Activated CD4-positive, alpha-beta T cell treated with anti-CD3 and anti-CD28 coated beads for 24 hours (primary cell): ENCODE measurements around the gene MARCHF10.
"Not testable (repeated sequence)": the region's sequence is repeated elsewhere in the genome, so short reads cannot be mapped to it uniquely, and the experiment has no call there.

Source experiments
- DNase-seq, 2 donors: peaks; one replicate each; pipeline ENCODE4 v3.0.0-alpha.2; 2020; ENCODE audit warnings: low read depth in 2 of 2

The MARCHF10 gene

GRCh38 chr17:62696726-62697490, 111.2 kb downstream of the MARCHF10 start:
- no peak for DNase-seq

- no peak for DNase-seq
These were observed 111.9 kb downstream of the MARCHF10 start for GRCh38 chr17:62696256-62696655.

GRCh38 chr17:62695093-62695738, 112.9 kb downstream of the MARCHF10 start:
- DNase-seq, result not testable (repeated sequence)

GRCh38 chr17:62693616-62694409, 114.3 kb downstream of the MARCHF10 start:
- no peak for DNase-seq

- no peak for DNase-seq
These were observed 115.2 kb downstream of the MARCHF10 start for GRCh38 chr17:62692721-62693431.

- no peak for DNase-seq
These were observed 115.9 kb downstream of the MARCHF10 start for GRCh38 chr17:62692159-62692651.

- DNase-seq, result not testable (repeated sequence)
These were observed 116.6 kb downstream of the MARCHF10 start for GRCh38 chr17:62691589-62691915.

- DNase-seq, result no peak
These were observed 117.8 kb downstream of the MARCHF10 start for GRCh38 chr17:62690168-62690897.

- no peak for DNase-seq
These were observed 118.5 kb downstream of the MARCHF10 start for GRCh38 chr17:62689441-62690167.

- no peak for DNase-seq
These were observed 119.5 kb downstream of the MARCHF10 start for GRCh38 chr17:62688398-62689160.

- DNase-seq, result no peak
These were observed 120.1 kb downstream of the MARCHF10 start for GRCh38 chr17:62687997-62688396.

GRCh38 chr17:62684179-62684578, 123.9 kb downstream of the MARCHF10 start:
- no peak for DNase-seq

- no peak for DNase-seq
These were observed 126.2 kb downstream of the MARCHF10 start for GRCh38 chr17:62681939-62682381.

GRCh38 chr17:62681061-62681938, 126.8 kb downstream of the MARCHF10 start:
- no peak for DNase-seq

- no peak for DNase-seq
These were observed 127.5 kb downstream of the MARCHF10 start for GRCh38 chr17:62680541-62681052.

GRCh38 chr17:62679866-62680377, 128.2 kb downstream of the MARCHF10 start:
- no peak for DNase-seq

- DNase-seq, result no peak
These were observed 129.7 kb downstream of the MARCHF10 start for GRCh38 chr17:62678214-62678919.
